Vagina (tissue), 2 donors: Measurements from ENCODE around the gene SORCS2.

ENCODE experiments used
- POLR2AphosphoS5 ChIP-seq, 2 donors: sonication (generic); formaldehyde crosslinking; IDR thresholded peaks; one replicate each; pipeline ENCODE4 v1.9.0; 2017; ENCODE audit warnings: antibody characterized with exemption in 2 of 2, mild to moderate bottlenecking in 2 of 2, low read depth in 1 of 2; ENCODE audit not compliant: insufficient read depth in 1 of 2
- TF ChIP-seq, protein P1 (sequence below), 3 experiments: fragments of 450-650 bp in 2 of 3; fragments of 200-600 bp in 1 of 3; sonication (generic) in 1 of 3; IDR thresholded peaks; one replicate each; pipeline ENCODE4 v1.5.1; 2017 to 2019; ENCODE audit warnings: antibody characterized with exemption in 3 of 3, mild to moderate bottlenecking in 2 of 3, moderate library complexity in 2 of 3

DNA sequence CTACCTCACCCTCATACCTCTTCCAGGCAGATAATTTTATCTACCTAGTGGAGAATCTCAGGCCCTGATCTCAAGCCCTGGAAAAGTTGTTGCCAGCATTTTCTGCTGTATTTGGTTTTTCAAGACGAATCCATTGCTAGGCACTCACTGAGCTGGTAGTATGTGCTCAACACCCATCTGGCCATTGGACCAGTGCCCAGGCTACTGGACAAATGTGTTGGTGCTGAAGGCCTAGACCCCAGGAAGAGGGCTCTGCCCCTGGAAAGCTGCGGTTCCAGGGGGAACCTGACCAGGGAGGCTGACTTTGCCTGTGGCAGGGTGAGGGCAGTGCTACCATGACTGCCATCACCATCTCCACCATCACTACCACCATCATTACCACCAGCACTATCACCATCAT is 170.0 kb downstream of the SORCS2 start:
- TF ChIP-seq POLR2AphosphoS5 (IDR thresholded peaks at IDR 0.05; ENCODE audit: insufficient read depth in 1 of 2, low read depth in 1 of 2), result no peak
- TF ChIP-seq, protein P1, sequence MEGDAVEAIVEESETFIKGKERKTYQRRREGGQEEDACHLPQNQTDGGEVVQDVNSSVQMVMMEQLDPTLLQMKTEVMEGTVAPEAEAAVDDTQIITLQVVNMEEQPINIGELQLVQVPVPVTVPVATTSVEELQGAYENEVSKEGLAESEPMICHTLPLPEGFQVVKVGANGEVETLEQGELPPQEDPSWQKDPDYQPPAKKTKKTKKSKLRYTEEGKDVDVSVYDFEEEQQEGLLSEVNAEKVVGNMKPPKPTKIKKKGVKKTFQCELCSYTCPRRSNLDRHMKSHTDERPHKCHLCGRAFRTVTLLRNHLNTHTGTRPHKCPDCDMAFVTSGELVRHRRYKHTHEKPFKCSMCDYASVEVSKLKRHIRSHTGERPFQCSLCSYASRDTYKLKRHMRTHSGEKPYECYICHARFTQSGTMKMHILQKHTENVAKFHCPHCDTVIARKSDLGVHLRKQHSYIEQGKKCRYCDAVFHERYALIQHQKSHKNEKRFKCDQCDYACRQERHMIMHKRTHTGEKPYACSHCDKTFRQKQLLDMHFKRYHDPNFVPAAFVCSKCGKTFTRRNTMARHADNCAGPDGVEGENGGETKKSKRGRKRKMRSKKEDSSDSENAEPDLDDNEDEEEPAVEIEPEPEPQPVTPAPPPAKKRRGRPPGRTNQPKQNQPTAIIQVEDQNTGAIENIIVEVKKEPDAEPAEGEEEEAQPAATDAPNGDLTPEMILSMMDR (IDR thresholded peaks at IDR 0.05), result no peak
